RWPE2 (cell line): ENCODE measurements around the gene PPM1M.

Source experiments
- ATAC-seq: fragments of 200-7000 bp; cut with Tn5 transposase; 3 replicates; pipeline ENCODE4 v1.9.1; 2021; ENCODE audit warnings: low read depth
- DNase-seq: peaks from one replicate; pipeline ENCODE4 v3.0.0-alpha.2; 2020; ENCODE audit warnings: low spot score
- H3K27ac ChIP-seq: fragments of 450-650 bp; 2 replicates; pipeline ENCODE4 v1.5.1; 2017; ENCODE audit warnings: mild to moderate bottlenecking; ENCODE audit not compliant: poor library complexity, severe bottlenecking
- H3K27me3 ChIP-seq: fragments of 250-450 bp; sonication (Bioruptor Pico); 2 replicates; pipeline ENCODE4 v1.5.1; 2021; ENCODE audit warnings: mild to moderate bottlenecking, moderate library complexity; ENCODE audit not compliant: insufficient read depth, poor library complexity, severe bottlenecking
- H3K36me3 ChIP-seq: fragments of 250-450 bp; sonication (Bioruptor Pico); 2 replicates; pipeline ENCODE4 v1.5.1; 2020; ENCODE audit warnings: low read depth, mild to moderate bottlenecking, moderate library complexity
- H3K4me1 ChIP-seq: fragments of 250-450 bp; sonication (Bioruptor Pico); 2 replicates; pipeline ENCODE4 v1.5.1; 2021; ENCODE audit warnings: mild to moderate bottlenecking, moderate library complexity; ENCODE audit not compliant: insufficient read depth, poor library complexity, severe bottlenecking
- H3K4me3 ChIP-seq: fragments of 250-450 bp; sonication (Bioruptor Pico); 2 replicates; pipeline ENCODE4 v1.5.1; 2021; ENCODE audit warnings: mild to moderate bottlenecking, moderate library complexity; ENCODE audit not compliant: severe bottlenecking
- H3K9me3 ChIP-seq: fragments of 250-450 bp; sonication (Bioruptor Pico); 2 replicates; pipeline ENCODE4 v1.5.1; 2021; ENCODE audit warnings: mild to moderate bottlenecking, moderate library complexity; ENCODE audit not compliant: severe bottlenecking
- TF ChIP-seq, protein P1 (sequence below): fragments of 450-650 bp; IDR thresholded peaks from one replicate; pipeline ENCODE4 v1.5.1; 2017; ENCODE audit warnings: mild to moderate bottlenecking, moderate library complexity; ENCODE audit not compliant: poor library complexity, severe bottlenecking

The PPM1M gene

GRCh38 chr3:52218937-52219650 is 26.5 kb upstream of the PPM1M start:
- DNase-seq (no peak), ATAC-seq (no peak)
- Histone ChIP-seq H3K36me3 (peaks cover 4% of the 10 kb centered on the region), H3K27ac (peak overlapping the region; percentile 93), H3K4me1 (peaks cover 18% of the 10 kb centered on the region), H3K9me3 (no peaks in the 10 kb centered on the region), H3K27me3 (no peaks in the 10 kb centered on the region), H3K4me3 (no peak overlapping the region)
- TF ChIP-seq, protein P1, sequence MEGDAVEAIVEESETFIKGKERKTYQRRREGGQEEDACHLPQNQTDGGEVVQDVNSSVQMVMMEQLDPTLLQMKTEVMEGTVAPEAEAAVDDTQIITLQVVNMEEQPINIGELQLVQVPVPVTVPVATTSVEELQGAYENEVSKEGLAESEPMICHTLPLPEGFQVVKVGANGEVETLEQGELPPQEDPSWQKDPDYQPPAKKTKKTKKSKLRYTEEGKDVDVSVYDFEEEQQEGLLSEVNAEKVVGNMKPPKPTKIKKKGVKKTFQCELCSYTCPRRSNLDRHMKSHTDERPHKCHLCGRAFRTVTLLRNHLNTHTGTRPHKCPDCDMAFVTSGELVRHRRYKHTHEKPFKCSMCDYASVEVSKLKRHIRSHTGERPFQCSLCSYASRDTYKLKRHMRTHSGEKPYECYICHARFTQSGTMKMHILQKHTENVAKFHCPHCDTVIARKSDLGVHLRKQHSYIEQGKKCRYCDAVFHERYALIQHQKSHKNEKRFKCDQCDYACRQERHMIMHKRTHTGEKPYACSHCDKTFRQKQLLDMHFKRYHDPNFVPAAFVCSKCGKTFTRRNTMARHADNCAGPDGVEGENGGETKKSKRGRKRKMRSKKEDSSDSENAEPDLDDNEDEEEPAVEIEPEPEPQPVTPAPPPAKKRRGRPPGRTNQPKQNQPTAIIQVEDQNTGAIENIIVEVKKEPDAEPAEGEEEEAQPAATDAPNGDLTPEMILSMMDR = no peak

- no peaks in the 10 kb centered on the region for H3K36me3 ChIP-seq
- ATAC-seq (peak; percentile 40), DNase-seq (peak; percentile 78)
- H3K4me3 ChIP-seq = no peak overlapping the region
- TF ChIP-seq, protein P1 = peak; percentile 87
- no peak overlapping the region for H3K27ac ChIP-seq
- no peaks in the 10 kb centered on the region for H3K9me3 ChIP-seq
- H3K4me1 ChIP-seq = peaks cover 18% of the 10 kb centered on the region
- no peaks in the 10 kb centered on the region for H3K27me3 ChIP-seq
Measured at GRCh38 chr3:52220380-52221026, 25.1 kb upstream of the PPM1M start.

- no peaks in the 10 kb centered on the region for H3K36me3 ChIP-seq
- no peak for ATAC-seq
Measured at GRCh38 chr3:52221141-52221562, 24.4 kb upstream of the PPM1M start.

DNA sequence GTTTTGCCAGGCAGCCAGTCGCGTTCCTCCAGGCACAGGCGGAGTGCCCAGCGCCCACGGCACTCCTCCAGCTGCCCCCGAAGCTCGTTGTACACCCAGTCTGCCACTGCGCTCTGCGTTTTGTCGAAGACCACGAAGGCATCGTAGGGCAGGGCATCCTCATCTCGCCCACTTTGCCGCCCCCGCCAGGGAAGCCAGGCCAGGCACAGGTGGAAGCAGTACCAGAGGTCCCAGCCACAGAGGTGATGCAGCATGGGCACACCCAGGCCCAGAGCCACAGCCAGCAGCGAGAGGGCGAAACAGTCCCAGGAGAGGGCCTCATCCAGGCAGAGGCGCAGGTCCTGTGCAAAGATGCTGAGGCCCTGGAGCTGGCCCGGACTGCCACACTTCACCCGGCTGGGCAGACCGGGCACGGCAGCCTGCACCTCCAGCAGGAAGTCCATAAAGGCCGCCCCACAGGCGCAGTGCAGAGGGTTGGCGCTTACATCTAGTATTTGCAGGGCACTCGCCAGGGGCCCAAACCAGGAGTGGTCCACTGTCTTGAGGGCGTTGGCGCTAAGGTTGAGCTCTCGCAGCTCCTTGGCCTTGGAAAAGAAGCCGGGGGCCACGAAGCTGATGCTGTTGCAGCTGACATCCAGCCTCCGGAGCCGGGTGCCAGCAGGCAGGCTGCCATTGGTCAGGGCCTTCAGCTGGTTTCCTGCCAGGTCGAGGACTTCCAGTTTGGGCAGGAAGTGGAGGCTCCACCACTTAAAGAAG is 23.8 kb upstream of the PPM1M start:
- Histone ChIP-seq H3K4me3 (no peak overlapping the region), H3K27ac (no peak overlapping the region), H3K36me3 (no peaks in the 10 kb centered on the region), H3K4me1 (peaks cover 15% of the 10 kb centered on the region), H3K9me3 (no peaks in the 10 kb centered on the region), H3K27me3 (no peaks in the 10 kb centered on the region)
- DNase-seq (peak; percentile 61), ATAC-seq (no peak)
- TF ChIP-seq, protein P1 = no peak

More at GRCh38 chr3:52221141-52221562, 24.4 kb upstream of the PPM1M start:
- TF ChIP-seq, protein P1 = no peak
- no peak overlapping the region for H3K27ac ChIP-seq
- DNase-seq = no peak
- H3K4me1 ChIP-seq = peaks cover 18% of the 10 kb centered on the region
- no peaks in the 10 kb centered on the region for H3K9me3 ChIP-seq
- H3K27me3 ChIP-seq = no peaks in the 10 kb centered on the region
- H3K4me3 ChIP-seq = no peak overlapping the region
